ENCODE measurements around the gene SERPINA3. TPM values are rescaled to one million over a fixed set of nuclear protein-coding genes. Genes with fewer than 3 reads are reported as not detected.

The SERPINA3 gene
- total and polyA plus RNA-seq, 4 donors: 4.9 to 446 (median 254) TPM

DNA sequence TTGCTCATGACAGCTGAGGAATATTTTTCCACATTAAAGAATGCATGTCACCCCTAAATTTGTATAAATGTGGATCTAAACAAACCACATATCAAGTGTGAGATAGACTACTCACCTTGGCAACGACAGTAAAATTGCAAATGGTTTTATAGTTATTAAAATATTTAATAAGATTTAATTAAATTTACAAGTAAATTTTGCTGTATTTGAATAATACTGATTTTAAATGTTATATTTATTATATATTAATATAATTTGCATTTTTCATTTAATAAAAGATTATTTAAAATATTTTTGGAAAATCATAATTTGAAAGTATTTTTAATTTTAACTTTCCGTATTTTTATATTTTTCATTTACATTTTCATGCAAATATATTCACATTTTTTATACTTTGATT, 53.4 kb downstream of the SERPINA3 start:
- H3K9ac ChIP-seq (ENCODE audit: insufficient read depth in 1 of 2, low read length in 2 of 2): no peak overlapping the region
- DNase-seq (no peak), ATAC-seq (ENCODE audit: insufficient read depth, low FRiP score) (no peak)
- TF ChIP-seq, protein P1, sequence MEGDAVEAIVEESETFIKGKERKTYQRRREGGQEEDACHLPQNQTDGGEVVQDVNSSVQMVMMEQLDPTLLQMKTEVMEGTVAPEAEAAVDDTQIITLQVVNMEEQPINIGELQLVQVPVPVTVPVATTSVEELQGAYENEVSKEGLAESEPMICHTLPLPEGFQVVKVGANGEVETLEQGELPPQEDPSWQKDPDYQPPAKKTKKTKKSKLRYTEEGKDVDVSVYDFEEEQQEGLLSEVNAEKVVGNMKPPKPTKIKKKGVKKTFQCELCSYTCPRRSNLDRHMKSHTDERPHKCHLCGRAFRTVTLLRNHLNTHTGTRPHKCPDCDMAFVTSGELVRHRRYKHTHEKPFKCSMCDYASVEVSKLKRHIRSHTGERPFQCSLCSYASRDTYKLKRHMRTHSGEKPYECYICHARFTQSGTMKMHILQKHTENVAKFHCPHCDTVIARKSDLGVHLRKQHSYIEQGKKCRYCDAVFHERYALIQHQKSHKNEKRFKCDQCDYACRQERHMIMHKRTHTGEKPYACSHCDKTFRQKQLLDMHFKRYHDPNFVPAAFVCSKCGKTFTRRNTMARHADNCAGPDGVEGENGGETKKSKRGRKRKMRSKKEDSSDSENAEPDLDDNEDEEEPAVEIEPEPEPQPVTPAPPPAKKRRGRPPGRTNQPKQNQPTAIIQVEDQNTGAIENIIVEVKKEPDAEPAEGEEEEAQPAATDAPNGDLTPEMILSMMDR (IDR thresholded peaks at IDR 0.05; ENCODE audit: control extremely low read depth, extremely low read depth): no peak
- no peaks in the 10 kb centered on the region for H3K9me3 ChIP-seq (ENCODE audit: control insufficient read depth in 4 of 4, insufficient read depth in 3 of 4, low read length in 3 of 4)
- no peak overlapping the region for H3K4me3 ChIP-seq
- H3K27ac ChIP-seq (ENCODE audit: low read depth in 1 of 2, low read length in 1 of 2): no peak overlapping the region
- no peaks in the 10 kb centered on the region for H3K4me1 ChIP-seq (ENCODE audit: control insufficient read depth in 5 of 5, insufficient read depth in 5 of 5, low read length in 5 of 5)
- peaks cover 0 to 3% (median 2%) of the 10 kb centered on the region in 3 donors for H3K27me3 ChIP-seq (ENCODE audit: control insufficient read depth in 3 of 3, insufficient read depth in 3 of 3, low read length in 2 of 3)
- WGBS, 2 donors: 67 to 72% methylated on average over 2 of the region's 2 CpGs
- H3K36me3 ChIP-seq (ENCODE audit: control insufficient read depth in 4 of 4, insufficient read depth in 4 of 4, low read length in 4 of 4): no peaks in the 10 kb centered on the region

DNA sequence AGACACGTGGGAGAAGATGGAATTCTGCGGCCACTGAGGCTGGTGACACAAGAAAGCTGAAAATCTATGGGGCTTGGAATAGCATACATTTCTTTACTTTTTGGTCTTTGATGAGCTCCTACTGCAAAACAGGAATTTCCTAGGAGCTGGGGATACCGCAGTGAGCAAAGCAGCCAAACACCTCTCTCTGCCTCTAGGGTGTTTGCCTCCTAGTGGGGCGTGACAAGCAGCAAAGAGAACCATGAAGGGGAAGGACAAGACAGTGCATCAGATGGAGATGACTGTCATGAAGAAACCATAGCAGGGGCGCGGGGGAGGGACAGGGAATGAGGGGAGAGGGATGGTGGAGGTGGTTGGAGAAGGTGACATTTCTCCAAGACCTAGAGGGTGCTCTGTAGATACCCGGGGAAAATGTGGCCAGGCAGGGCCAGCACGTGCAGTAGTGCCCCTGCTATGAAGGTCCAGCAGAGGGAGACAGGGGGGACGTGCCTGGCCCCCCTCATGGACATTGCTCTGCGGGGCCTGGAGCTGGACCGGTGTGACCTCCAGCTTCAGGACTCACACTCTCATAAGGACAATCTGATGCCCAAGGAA, 58.6 kb downstream of the SERPINA3 start:
- H3K36me3 ChIP-seq (ENCODE audit: control insufficient read depth in 4 of 4, insufficient read depth in 4 of 4, low read length in 4 of 4): no peaks in the 10 kb centered on the region
- WGBS, 2 donors: 79 to 88% methylated on average over 11 of the region's 11 CpGs
- no peaks in the 10 kb centered on the region for H3K9me3 ChIP-seq (ENCODE audit: control insufficient read depth in 4 of 4, insufficient read depth in 3 of 4, low read length in 3 of 4)
- DNase-seq: no peak
- peaks cover 0 to 2% (median 0%) of the 10 kb centered on the region in 5 donors for H3K4me1 ChIP-seq (ENCODE audit: control insufficient read depth in 5 of 5, insufficient read depth in 5 of 5, low read length in 5 of 5)
- H3K4me3 ChIP-seq: no peak overlapping the region
- H3K9ac ChIP-seq (ENCODE audit: insufficient read depth in 1 of 2, low read length in 2 of 2): no peak overlapping the region
- peaks cover 0 to 2% (median 0%) of the 10 kb centered on the region in 3 donors for H3K27me3 ChIP-seq (ENCODE audit: control insufficient read depth in 3 of 3, insufficient read depth in 3 of 3, low read length in 2 of 3)
- TF ChIP-seq, protein P1 (IDR thresholded peaks at IDR 0.05; ENCODE audit: control extremely low read depth, extremely low read depth): no peak
- H3K27ac ChIP-seq (ENCODE audit: low read depth in 1 of 2, low read length in 1 of 2): no peak overlapping the region
- ATAC-seq (ENCODE audit: insufficient read depth, low FRiP score): no peak

DNA sequence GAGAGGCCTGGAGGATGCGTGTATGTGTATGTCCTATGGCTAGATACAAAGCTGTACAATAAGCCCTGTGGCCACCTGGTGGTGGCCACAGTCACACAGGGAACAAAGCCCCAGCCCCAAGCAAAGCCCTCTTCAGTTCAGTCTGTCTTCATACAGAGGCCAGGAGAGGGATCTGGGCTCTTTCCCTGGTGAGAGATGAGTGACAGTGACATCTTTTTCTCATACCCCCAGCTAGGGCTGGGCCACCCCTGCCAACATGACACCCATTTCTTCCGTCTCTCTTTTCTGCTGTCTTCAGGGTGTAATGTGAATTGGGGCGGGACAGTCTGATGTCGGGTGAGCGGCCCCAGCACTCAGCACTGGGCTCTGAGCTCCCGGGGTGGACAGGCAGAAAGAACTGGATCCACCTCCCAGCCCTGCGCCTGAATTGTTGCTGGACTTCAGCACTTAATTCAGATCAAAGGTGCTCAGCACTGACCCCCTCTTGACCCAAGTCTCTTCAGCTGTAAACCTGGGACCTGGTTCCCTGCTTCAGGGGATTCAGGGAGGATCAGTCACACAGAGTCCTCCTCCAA, 59.8 kb downstream of the SERPINA3 start:
- 78 to 80% methylated on average over 7 of the region's 7 CpGs for WGBS, 2 donors
- no peak for DNase-seq
- TF ChIP-seq, protein P1 (IDR thresholded peaks at IDR 0.05; ENCODE audit: control extremely low read depth, extremely low read depth): no peak

More for the DNA sequence above, 59.8 kb downstream of the SERPINA3 start:
- Histone ChIP-seq H3K4me1 (ENCODE audit: control insufficient read depth in 5 of 5, insufficient read depth in 5 of 5, low read length in 5 of 5) (peaks cover 0 to 2% (median 0%) of the 10 kb centered on the region in 5 donors), H3K27me3 (ENCODE audit: control insufficient read depth in 3 of 3, insufficient read depth in 3 of 3, low read length in 2 of 3) (peaks cover 0 to 2% (median 0%) of the 10 kb centered on the region in 3 donors), H3K4me3 (no peak overlapping the region), H3K9me3 (ENCODE audit: control insufficient read depth in 4 of 4, insufficient read depth in 3 of 4, low read length in 3 of 4) (no peaks in the 10 kb centered on the region), H3K27ac (ENCODE audit: low read depth in 1 of 2, low read length in 1 of 2) (no peak overlapping the region), H3K9ac (ENCODE audit: insufficient read depth in 1 of 2, low read length in 2 of 2) (no peak overlapping the region), H3K36me3 (ENCODE audit: control insufficient read depth in 4 of 4, insufficient read depth in 4 of 4, low read length in 4 of 4) (no peaks in the 10 kb centered on the region)
- ATAC-seq (ENCODE audit: insufficient read depth, low FRiP score): no peak
